ENCODE data around the gene ZSWIM7. TPM values are rescaled to one million over a fixed set of nuclear protein-coding genes. Genes with fewer than 3 reads are reported as not detected.

The ZSWIM7 gene
- total RNA-seq, 6 experiments from 2014 or later, result 10.6 to 21.8 (median 11.8) TPM

- Histone ChIP-seq H3K36me3 (peaks cover 0 to 24% (median 0%) of the 10 kb centered on the region in 4 donors), H3K27ac (no peak overlapping the region), H3K4me1 (peaks cover 0 to 8% (median 0%) of the 10 kb centered on the region in 4 donors), H3K9me3 (no peaks in the 10 kb centered on the region), H3K27me3 (no peaks in the 10 kb centered on the region), H3K4me3 (no peak overlapping the region)
- intact Hi-C loops (cut with DNase I), result no loop called here
- ATAC-seq (no peak), DNase-seq (no peak)
- no peak for TF ChIP-seq POLR2A (IDR thresholded peaks at IDR 0.05)
- no peak for TF ChIP-seq CTCF (IDR thresholded peaks at IDR 0.05)
- 100% methylated on average over 1 of the region's 1 CpG for WGBS (ENCODE audit: insufficient coverage, low coverage, low lambda C conversion rate, missing lambda C conversion rate)
These were observed 20.9 kb downstream of the ZSWIM7 start for GRCh38 chr17:15978606-15979005.

GRCh38 chr17:15977894-15978293, 21.6 kb downstream of the ZSWIM7 start:
- H3K27me3 ChIP-seq, result no peaks in the 10 kb centered on the region
- ATAC-seq (no peak), DNase-seq (no peak)
- H3K4me1 ChIP-seq, result peaks cover 0 to 8% (median 0%) of the 10 kb centered on the region in 4 donors
- TF ChIP-seq CTCF (IDR thresholded peaks at IDR 0.05) (no peak), POLR2A (IDR thresholded peaks at IDR 0.05) (no peak)
- H3K36me3 ChIP-seq, result peaks cover 0 to 24% (median 0%) of the 10 kb centered on the region in 4 donors
- 100% methylated on average over 2 of the region's 2 CpGs for WGBS (ENCODE audit: insufficient coverage, low coverage, low lambda C conversion rate, missing lambda C conversion rate)
- H3K9me3 ChIP-seq, result no peaks in the 10 kb centered on the region
- no peak overlapping the region for H3K27ac ChIP-seq
- intact Hi-C loops (cut with DNase I), result no loop called here
- H3K4me3 ChIP-seq, result no peak overlapping the region

GRCh38 chr17:15973834-15974233, 25.7 kb downstream of the ZSWIM7 start:
- Histone ChIP-seq H3K4me1 (peaks cover 0 to 8% (median 0%) of the 10 kb centered on the region in 4 donors), H3K27me3 (no peaks in the 10 kb centered on the region), H3K27ac (no peak overlapping the region), H3K36me3 (peaks cover 0 to 8% (median 0%) of the 10 kb centered on the region in 4 donors), H3K9me3 (no peaks in the 10 kb centered on the region), H3K4me3 (no peak overlapping the region)
- intact Hi-C loops (cut with DNase I), result no loop called here
- ATAC-seq, result no peak
- TF ChIP-seq CTCF (IDR thresholded peaks at IDR 0.05), result no peak
- TF ChIP-seq POLR2A (IDR thresholded peaks at IDR 0.05), result no peak
- 78% methylated on average over 6 of the region's 6 CpGs for WGBS (ENCODE audit: insufficient coverage, low coverage, low lambda C conversion rate, missing lambda C conversion rate)
- no peak for DNase-seq

- Histone ChIP-seq H3K27ac (no peak overlapping the region), H3K4me1 (peaks cover 0 to 12% (median 0%) of the 10 kb centered on the region in 4 donors), H3K27me3 (no peaks in the 10 kb centered on the region), H3K36me3 (peaks cover 0 to 8% (median 0%) of the 10 kb centered on the region in 4 donors), H3K4me3 (no peak overlapping the region), H3K9me3 (no peaks in the 10 kb centered on the region)
- DNase-seq (no peak), ATAC-seq (no peak)
- intact Hi-C loops (cut with DNase I), result no loop called here
- no peak for TF ChIP-seq CTCF (IDR thresholded peaks at IDR 0.05)
These were observed 26.5 kb downstream of the ZSWIM7 start for GRCh38 chr17:15973016-15973415.

- no peak for TF ChIP-seq CTCF (IDR thresholded peaks at IDR 0.05)
- no peak for TF ChIP-seq POLR2A (IDR thresholded peaks at IDR 0.05)
- ATAC-seq (no peak), DNase-seq (no peak)
- peaks cover 0 to 8% (median 0%) of the 10 kb centered on the region in 4 donors for H3K36me3 ChIP-seq
- WGBS (ENCODE audit: insufficient coverage, low coverage, low lambda C conversion rate, missing lambda C conversion rate), result 97% methylated on average over 4 of the region's 4 CpGs
- no peak overlapping the region for H3K4me3 ChIP-seq
- H3K4me1 ChIP-seq, result peaks cover 0 to 15% (median 0%) of the 10 kb centered on the region in 4 donors
- intact Hi-C loops (cut with DNase I), result no loop called here
- H3K9me3 ChIP-seq, result no peaks in the 10 kb centered on the region
- H3K27me3 ChIP-seq, result no peaks in the 10 kb centered on the region
- H3K27ac ChIP-seq, result no peak overlapping the region
These were observed 27.0 kb downstream of the ZSWIM7 start for GRCh38 chr17:15972497-15972951.

All from right lobe of liver (tissue), 6 donors.